IPS-NIHi7 (cell line): ENCODE data around the gene CHI3L2.

Source experiments
- DNase-seq: peaks from one replicate; pipeline ENCODE4 v3.0.0; 2012; ENCODE audit warnings: mixed read lengths; ENCODE audit errors: extremely low spot score

The CHI3L2 gene, protein sequence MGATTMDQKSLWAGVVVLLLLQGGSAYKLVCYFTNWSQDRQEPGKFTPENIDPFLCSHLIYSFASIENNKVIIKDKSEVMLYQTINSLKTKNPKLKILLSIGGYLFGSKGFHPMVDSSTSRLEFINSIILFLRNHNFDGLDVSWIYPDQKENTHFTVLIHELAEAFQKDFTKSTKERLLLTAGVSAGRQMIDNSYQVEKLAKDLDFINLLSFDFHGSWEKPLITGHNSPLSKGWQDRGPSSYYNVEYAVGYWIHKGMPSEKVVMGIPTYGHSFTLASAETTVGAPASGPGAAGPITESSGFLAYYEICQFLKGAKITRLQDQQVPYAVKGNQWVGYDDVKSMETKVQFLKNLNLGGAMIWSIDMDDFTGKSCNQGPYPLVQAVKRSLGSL

DNA sequence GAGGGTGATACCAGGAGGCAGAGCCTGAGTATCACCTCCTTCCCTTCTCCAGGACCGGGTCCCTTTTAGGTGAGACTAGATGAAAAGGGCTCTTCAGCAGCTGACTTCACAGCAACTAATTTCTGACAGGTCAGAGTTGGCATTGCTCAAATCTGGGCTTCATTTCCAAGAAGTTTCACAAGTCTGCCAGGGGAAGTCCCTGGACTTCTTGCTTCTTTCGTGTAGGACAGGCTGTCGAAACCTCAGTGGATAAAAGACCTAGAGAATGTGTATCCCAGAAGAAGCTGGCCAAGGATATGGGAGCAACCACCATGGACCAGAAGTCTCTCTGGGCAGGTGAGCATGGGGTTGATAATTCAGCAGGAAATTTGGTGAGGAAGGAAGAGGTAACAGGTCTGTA, at the start of gene CHI3L2:
TSS of gene CHI3L2 (plus strand) at position 280 of the 400 bp plus-strand sequence. CDS start at position 297, 17 bp downstream.
- no peak for DNase-seq

DNA sequence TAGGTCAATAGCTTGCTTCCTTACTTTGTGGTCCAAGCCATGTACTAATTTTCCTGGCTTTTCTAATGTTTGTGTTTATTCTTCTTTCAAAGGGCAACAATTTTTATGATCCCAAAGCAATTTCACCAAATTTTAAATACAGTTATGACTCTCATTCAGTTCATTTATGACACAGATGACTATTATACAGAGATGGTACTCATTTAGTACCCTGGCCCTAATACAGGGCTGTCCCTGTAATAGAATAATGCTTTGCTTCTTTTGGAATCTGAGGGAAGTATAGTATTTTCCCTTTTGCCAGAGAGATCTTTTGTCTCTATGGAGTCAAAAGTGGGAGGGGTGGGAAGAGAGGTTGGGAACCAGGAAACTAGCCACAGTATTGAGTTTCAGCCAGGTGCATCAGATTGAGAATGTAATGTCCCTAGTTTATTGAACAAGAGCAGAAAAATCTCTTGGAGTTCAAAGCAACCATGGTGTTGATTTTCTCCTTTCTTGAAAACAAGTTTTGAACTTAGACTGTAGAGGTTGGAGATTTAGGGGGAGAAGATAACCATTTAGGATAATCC, 47.5 kb upstream of the CHI3L2 start:
- no peak for DNase-seq

- DNase-seq = no peak
Measured at GRCh38 chr1:111182052-111182451, 45.5 kb upstream of the CHI3L2 start.

DNA sequence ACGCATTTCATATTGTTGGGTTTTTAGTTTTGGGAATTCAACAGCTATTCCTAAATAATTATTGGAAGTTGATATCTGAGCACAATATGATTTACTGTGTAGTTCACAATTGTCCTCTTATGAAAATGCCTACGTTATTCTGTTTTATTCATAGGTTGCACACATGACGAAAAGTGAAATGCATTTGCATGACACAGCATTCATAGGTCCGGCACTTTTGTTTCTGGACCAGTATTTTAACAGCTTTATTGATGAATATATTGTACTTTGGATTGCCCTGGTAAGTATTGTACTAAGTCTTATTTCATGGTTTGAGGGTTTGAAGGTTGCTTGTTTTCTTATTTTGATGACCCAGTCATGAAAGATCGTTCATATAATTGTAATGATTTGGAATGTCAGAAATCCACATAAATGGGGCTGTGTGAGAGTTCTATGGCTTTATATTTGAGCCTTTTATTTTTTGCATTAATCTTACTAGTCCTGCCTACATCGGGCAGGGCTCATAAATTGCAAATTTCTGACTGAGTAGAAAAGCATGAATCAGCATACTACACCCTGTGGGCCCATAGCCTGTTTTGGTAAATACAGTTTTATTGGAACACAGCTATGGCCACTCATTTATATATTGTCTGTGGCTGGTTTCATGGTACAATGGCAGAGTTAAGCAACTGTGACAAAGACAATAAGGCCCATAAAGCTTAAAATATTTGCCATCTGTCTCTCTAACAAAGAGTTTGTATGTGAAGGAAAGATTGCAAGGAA, 44.0 kb upstream of the CHI3L2 start:
- DNase-seq = no peak

- no peak for DNase-seq
Measured at GRCh38 chr1:111184663-111185062, 42.9 kb upstream of the CHI3L2 start.

DNA sequence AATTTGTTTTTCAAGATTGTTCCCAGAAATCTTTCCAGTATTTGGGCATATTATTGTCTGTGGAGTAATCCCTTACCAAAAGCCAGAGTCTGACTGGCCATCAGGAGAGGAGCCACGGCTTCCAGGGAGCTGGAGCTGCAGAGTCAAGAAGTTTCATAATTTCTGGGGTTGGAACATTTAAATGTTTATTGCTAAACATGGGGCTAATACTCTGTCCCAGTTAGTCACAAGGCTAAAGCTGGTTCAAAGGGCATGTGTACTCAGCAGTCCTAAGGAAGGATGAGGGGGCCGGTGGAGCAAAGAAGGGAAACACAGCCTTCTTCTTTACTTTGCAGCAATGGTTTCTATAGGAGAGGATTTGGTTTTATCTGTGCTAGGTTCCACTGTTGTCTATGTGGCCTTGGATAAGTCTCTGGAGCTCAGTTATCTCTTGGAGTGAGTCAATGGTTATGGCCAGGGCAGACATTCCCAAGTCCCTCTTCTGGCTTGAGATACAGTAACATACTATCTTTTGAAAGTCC, 36.5 kb upstream of the CHI3L2 start:
- DNase-seq = no peak

DNA sequence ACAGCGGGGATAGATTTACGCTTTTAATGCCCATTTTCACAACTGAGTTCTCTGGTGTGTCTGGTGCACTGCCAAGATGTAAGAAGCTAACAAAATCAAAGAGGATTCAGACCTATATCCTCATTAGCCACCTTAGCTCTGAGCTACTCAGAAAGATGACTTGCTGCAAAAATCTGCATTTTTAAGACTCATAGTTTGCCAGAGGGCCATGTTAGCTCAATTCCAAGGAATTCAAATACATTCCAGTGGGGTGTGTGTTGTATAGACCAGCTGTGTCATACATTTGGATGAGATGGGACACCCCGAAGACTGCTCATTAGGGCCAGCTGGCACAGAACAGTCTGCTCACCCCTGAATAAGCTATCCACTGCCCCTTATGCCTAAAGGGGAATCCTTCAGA, 36.0 kb upstream of the CHI3L2 start:
- no peak for DNase-seq

- DNase-seq = no peak
Measured at GRCh38 chr1:111192074-111192473, 35.4 kb upstream of the CHI3L2 start.

GRCh38 chr1:111192658-111193519, 34.6 kb upstream of the CHI3L2 start:
- DNase-seq = no peak

GRCh38 chr1:111193712-111194480, 33.6 kb upstream of the CHI3L2 start:
- DNase-seq = no peak

- DNase-seq = no peak
Measured at GRCh38 chr1:111195002-111195684, 32.4 kb upstream of the CHI3L2 start.

GRCh38 chr1:111196213-111196612, 31.3 kb upstream of the CHI3L2 start:
- no peak for DNase-seq

DNA sequence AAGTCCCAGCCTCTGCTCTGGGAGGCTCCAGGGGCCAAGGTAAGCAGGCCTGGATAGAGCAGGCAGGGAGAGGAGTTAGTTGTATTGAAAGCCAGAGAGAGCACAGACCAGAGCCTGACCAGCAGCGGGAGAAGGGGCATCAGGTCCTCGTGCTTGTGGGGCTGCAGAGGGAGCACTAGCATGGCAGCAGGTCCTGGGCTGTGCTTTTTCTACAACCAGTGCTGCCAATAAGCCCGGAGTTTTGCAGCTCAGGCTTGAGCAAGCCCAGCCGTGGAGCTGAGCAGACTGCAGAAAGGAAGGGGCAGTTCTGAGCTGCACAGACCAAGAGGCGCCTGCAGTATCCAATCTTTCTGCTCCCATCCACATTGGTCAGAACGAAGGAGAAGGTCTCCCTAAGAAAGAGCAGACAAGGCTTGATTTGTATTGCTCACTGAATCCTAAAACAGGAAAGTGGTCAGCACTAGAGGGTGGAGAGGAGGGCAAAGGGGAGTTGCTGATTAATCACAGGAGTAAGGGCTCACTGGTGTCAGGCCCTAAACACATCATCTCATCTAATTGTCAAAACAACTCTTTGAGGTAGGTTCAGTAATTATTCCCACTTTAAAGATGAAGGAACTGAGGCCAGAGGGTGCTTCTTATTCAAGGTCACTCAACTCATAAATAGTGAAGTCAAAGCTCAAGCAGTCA, 29.8 kb upstream of the CHI3L2 start:
- DNase-seq = peak; percentile 55

- DNase-seq = no peak
Measured at GRCh38 chr1:111198836-111199235, 28.7 kb upstream of the CHI3L2 start.

- no peak for DNase-seq
Measured at GRCh38 chr1:111199329-111199728, 28.2 kb upstream of the CHI3L2 start.

- DNase-seq = no peak
Measured at GRCh38 chr1:111199881-111200801, 27.4 kb upstream of the CHI3L2 start, which contains the start of gene DENND2D. Gene DENND2D, minus strand, starts transcription at chr1:111200646. Its CDS starts 187 bp downstream, at chr1:111200459.

GRCh38 chr1:111200802-111201161, 26.7 kb upstream of the CHI3L2 start:
- DNase-seq = no peak
